Liver (tissue), 3 donors: ENCODE measurements around the gene PSMA1.

ENCODE experiments used
- GABPA ChIP-seq, 2 donors: IDR thresholded peaks in 1 of 2; conservative IDR thresholded peaks in 1 of 2; 2 replicates each; pipeline ENCODE4 v1.6.1; 2016; ENCODE audit warnings: antibody characterized with exemption in 2 of 2, mild to moderate bottlenecking in 1 of 2, moderate library complexity in 1 of 2
- JUND ChIP-seq, 2 donors: IDR thresholded peaks; 2 replicates each; pipeline ENCODE4 v1.6.1; 2016; ENCODE audit warnings: antibody characterized with exemption in 2 of 2
- MAX ChIP-seq: IDR thresholded peaks from 2 replicates; pipeline ENCODE4 v1.6.1; 2016; ENCODE audit warnings: antibody characterized with exemption
- RAD21 ChIP-seq, 2 donors: IDR thresholded peaks; 2 replicates each; pipeline ENCODE4 v1.6.1; 2016; ENCODE audit warnings: antibody characterized with exemption in 2 of 2, mild to moderate bottlenecking in 2 of 2
- YY1 ChIP-seq: IDR thresholded peaks from 2 replicates; pipeline ENCODE4 v1.6.1; 2016; ENCODE audit warnings: antibody characterized with exemption, mild to moderate bottlenecking
- TF ChIP-seq, protein P1 (sequence below): fragments of 150-350 bp; IDR thresholded peaks from 2 replicates; pipeline ENCODE4 v1.5.1; 2017; ENCODE audit warnings: improper control_type of control experiment, low read depth, low read length; ENCODE audit not compliant: missing input control
- TF ChIP-seq, protein P2 (sequence below): IDR thresholded peaks from 2 replicates; pipeline ENCODE4 v1.6.1; 2016; ENCODE audit warnings: antibody characterized with exemption, mild to moderate bottlenecking
- TF ChIP-seq, protein P3 (sequence below): IDR thresholded peaks from 2 replicates; pipeline ENCODE4 v1.6.1; 2016; ENCODE audit warnings: antibody characterized with exemption
- donor health status: healthy.
- donor health status: healthy.

DNA sequence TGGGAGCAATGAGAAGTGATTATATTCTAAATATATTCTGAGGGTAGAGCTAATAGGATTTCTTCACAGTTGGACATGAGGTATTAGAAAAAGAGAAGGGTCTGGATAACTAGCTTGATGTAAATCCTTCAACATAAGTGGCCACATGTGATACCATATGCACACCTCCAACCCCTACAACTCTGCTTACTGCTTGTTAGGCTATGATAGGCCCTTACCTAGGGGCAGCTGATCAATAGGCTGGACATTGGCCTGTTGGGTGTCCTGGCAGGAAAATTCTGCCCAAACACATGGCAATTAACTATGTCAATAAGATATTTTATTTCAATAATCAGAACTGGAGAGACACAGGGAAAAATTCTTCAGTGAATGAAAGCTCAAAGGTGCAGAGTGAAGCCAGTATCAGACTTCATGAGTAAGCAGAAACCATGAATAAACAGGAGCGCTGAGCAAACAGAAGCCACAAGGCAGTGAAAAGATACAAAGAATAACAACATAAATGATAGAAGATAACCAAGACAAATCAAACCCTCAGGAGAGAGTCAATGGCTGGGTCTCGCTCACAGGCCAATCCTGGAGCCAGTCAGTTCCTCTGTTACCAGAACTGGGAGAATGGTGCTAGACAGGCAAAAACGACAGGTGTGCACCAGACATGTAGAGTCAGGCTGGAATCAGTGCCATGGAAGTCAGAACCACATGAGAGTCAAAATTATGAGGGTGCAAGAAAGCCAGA, 46.3 kb upstream of the PSMA1 start:
- TF ChIP-seq, protein P1, sequence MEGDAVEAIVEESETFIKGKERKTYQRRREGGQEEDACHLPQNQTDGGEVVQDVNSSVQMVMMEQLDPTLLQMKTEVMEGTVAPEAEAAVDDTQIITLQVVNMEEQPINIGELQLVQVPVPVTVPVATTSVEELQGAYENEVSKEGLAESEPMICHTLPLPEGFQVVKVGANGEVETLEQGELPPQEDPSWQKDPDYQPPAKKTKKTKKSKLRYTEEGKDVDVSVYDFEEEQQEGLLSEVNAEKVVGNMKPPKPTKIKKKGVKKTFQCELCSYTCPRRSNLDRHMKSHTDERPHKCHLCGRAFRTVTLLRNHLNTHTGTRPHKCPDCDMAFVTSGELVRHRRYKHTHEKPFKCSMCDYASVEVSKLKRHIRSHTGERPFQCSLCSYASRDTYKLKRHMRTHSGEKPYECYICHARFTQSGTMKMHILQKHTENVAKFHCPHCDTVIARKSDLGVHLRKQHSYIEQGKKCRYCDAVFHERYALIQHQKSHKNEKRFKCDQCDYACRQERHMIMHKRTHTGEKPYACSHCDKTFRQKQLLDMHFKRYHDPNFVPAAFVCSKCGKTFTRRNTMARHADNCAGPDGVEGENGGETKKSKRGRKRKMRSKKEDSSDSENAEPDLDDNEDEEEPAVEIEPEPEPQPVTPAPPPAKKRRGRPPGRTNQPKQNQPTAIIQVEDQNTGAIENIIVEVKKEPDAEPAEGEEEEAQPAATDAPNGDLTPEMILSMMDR, result no peak
- TF ChIP-seq YY1 (peak; percentile 72), MAX (no peak), GABPA (IDR thresholded peaks at IDR 0.05 in 1 of 2, conservative IDR thresholded peaks at IDR 0.05 in 1 of 2) (no peak), JUND (IDR thresholded peaks at IDR 0.05) (no peak), RAD21 (IDR thresholded peaks at IDR 0.05) (peak; percentile 12 to 38)
- TF ChIP-seq, protein P2, sequence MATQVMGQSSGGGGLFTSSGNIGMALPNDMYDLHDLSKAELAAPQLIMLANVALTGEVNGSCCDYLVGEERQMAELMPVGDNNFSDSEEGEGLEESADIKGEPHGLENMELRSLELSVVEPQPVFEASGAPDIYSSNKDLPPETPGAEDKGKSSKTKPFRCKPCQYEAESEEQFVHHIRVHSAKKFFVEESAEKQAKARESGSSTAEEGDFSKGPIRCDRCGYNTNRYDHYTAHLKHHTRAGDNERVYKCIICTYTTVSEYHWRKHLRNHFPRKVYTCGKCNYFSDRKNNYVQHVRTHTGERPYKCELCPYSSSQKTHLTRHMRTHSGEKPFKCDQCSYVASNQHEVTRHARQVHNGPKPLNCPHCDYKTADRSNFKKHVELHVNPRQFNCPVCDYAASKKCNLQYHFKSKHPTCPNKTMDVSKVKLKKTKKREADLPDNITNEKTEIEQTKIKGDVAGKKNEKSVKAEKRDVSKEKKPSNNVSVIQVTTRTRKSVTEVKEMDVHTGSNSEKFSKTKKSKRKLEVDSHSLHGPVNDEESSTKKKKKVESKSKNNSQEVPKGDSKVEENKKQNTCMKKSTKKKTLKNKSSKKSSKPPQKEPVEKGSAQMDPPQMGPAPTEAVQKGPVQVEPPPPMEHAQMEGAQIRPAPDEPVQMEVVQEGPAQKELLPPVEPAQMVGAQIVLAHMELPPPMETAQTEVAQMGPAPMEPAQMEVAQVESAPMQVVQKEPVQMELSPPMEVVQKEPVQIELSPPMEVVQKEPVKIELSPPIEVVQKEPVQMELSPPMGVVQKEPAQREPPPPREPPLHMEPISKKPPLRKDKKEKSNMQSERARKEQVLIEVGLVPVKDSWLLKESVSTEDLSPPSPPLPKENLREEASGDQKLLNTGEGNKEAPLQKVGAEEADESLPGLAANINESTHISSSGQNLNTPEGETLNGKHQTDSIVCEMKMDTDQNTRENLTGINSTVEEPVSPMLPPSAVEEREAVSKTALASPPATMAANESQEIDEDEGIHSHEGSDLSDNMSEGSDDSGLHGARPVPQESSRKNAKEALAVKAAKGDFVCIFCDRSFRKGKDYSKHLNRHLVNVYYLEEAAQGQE, result no peak
- TF ChIP-seq, protein P3, sequence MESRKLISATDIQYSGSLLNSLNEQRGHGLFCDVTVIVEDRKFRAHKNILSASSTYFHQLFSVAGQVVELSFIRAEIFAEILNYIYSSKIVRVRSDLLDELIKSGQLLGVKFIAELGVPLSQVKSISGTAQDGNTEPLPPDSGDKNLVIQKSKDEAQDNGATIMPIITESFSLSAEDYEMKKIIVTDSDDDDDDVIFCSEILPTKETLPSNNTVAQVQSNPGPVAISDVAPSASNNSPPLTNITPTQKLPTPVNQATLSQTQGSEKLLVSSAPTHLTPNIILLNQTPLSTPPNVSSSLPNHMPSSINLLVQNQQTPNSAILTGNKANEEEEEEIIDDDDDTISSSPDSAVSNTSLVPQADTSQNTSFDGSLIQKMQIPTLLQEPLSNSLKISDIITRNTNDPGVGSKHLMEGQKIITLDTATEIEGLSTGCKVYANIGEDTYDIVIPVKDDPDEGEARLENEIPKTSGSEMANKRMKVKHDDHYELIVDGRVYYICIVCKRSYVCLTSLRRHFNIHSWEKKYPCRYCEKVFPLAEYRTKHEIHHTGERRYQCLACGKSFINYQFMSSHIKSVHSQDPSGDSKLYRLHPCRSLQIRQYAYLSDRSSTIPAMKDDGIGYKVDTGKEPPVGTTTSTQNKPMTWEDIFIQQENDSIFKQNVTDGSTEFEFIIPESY, result no peak
